Astrocyte of the spinal cord (primary cell): ENCODE results near the gene DGKD.

ENCODE experiments used
- DNase-seq: peaks from one replicate; pipeline ENCODE4 v3.0.0; 2011; ENCODE audit warnings: low read depth, low spot score
- H3K4me3 ChIP-seq: 2 replicates; pipeline ENCODE4 v1.5.1; 2011; ENCODE audit warnings: low read depth, mild to moderate bottlenecking, low read length, moderate library complexity
- in situ Hi-C: cut with HindIII; loops from 2 replicates; pipeline ENCODE4 v1.10.0; 2017; ENCODE audit warnings: low sequenced_read_pairs
- TF ChIP-seq, protein P1 (sequence below): IDR thresholded peaks from 2 replicates; pipeline ENCODE4 v1.5.1; 2012; ENCODE audit warnings: low read depth, mild to moderate bottlenecking, low read length, inconsistent platforms

DGKD gene

GRCh38 chr2:233428008-233428407, 73.7 kb downstream of the DGKD start:
- H3K4me3 ChIP-seq, result no peak overlapping the region
- no peak for DNase-seq
- in situ Hi-C loops, result no loop called here
- TF ChIP-seq, protein P1, sequence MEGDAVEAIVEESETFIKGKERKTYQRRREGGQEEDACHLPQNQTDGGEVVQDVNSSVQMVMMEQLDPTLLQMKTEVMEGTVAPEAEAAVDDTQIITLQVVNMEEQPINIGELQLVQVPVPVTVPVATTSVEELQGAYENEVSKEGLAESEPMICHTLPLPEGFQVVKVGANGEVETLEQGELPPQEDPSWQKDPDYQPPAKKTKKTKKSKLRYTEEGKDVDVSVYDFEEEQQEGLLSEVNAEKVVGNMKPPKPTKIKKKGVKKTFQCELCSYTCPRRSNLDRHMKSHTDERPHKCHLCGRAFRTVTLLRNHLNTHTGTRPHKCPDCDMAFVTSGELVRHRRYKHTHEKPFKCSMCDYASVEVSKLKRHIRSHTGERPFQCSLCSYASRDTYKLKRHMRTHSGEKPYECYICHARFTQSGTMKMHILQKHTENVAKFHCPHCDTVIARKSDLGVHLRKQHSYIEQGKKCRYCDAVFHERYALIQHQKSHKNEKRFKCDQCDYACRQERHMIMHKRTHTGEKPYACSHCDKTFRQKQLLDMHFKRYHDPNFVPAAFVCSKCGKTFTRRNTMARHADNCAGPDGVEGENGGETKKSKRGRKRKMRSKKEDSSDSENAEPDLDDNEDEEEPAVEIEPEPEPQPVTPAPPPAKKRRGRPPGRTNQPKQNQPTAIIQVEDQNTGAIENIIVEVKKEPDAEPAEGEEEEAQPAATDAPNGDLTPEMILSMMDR, result no peak

DNA sequence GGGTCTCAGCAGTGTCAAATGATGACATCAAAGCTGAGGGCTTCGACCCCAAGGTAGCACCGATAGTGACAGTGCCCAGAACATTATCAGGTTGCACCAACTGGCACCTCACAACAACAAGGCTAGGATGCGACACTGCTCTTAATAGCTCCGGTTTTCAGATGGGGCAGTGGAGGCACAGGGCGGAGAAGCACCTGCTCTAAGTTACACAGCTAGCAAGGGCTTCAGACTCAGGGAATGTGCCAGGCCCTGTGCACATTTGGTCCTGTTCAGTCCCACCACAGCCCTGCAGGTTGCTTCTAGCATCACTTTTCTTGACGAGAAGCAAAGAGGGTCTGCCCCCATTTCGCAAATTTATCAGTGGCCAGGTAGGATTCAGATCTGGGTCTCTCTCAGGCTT, 74.1 kb downstream of the DGKD start:
- TF ChIP-seq, protein P1, result no peak
- DNase-seq, result no peak
- in situ Hi-C loops, result no loop called here
- no peak overlapping the region for H3K4me3 ChIP-seq

DNA sequence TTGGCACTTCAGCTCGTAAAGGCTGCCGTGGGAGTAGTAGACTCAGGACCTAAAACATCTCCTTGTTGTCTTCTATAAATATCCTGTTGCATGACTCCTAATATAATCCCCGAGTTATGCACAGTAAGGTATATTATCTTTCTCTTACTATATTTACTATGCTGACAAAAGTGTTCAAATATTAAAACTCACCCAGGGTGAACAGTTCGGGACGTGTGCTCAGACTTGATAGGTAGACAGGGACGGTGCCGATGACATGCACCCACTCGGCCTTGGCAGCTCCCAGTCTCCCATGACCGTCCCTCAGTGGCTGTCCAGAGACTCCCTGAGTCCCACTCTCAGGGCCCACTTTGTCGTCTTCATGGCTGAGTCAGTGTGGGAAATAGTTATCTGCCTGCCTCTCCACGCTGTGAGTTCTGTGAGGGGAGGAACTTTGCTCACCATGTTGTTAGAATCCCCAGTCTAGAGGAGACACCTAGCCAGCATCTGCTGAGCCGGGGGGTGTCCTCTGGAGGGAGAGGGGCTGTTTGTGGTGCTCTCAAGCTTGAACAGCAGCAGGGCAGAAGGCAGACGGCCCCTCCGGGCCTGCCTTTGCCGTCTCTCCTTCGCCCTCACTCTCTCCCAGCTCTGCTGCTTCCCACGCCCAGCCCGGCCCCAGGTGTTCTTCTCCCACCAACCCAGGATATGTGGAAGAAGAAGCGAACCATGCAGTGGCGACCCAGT, 75.0 kb downstream of the DGKD start:
- no peak overlapping the region for H3K4me3 ChIP-seq
- in situ Hi-C loops, result no loop called here
- TF ChIP-seq, protein P1, result no peak
- DNase-seq, result no peak

DNA sequence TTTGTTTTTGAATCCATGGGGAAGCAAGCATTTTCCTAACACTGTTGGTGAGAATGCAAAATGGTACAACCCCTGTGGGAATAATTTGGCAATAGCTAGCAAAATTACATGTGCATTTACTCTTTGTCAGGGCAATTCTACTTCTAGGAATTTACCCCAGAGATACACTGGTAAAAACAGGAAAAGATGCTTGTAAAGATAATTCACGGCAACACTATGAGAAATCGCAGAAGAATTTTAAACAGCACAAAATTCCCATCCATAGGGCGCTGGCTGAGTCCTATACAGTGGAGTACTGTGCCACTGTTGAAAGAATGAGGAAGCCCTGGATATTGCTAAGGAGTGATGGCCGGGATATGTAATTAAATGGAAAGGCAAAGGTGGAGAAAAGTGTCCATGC, 75.8 kb downstream of the DGKD start:
- TF ChIP-seq, protein P1, result no peak
- DNase-seq, result no peak
- H3K4me3 ChIP-seq, result no peak overlapping the region
- in situ Hi-C loops, result no loop called here

- no peak for DNase-seq
- no peak overlapping the region for H3K4me3 ChIP-seq
- in situ Hi-C loops, result no loop called here
- TF ChIP-seq, protein P1, result no peak
Measured at GRCh38 chr2:233430651-233431050, 76.4 kb downstream of the DGKD start.

GRCh38 chr2:233433029-233433428, 78.7 kb downstream of the DGKD start:
- in situ Hi-C loops, result no loop called here
- H3K4me3 ChIP-seq, result no peak overlapping the region
- TF ChIP-seq, protein P1, result no peak
- DNase-seq, result no peak
